Measurements from ENCODE around the gene DENND5A.

DNA sequence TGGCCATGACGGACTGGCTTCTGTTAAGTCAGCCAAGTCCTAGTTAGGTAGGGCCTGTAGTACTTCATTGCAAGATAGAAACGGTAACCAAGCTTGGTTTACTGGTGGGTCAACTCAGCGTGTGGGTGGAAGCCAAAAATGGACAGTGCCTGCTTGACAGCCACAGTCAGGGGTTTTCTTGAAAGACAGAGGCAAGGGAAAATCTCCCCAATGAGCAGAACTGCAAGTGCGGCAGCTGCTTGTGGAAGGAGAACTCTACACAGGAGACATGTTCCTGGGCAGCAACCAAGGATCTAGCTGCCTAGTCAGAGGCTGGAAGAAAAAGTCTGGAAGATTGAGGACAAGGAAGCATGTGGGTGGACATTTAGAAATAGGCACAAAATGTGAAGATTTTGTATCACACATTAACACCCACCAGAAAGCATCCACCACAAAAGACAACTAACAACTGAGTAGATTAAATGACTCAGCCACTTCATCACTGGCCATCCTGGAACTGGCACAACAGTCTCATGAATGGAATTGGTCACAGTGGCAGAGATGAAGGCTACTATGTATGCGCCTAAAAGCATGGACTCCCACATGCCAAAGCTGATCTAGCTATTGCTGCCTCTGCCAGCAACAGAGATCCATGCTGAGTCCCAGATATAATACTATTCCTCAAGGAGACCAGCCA, 132.8 kb downstream of the DENND5A start:
- TF ChIP-seq, protein P1, sequence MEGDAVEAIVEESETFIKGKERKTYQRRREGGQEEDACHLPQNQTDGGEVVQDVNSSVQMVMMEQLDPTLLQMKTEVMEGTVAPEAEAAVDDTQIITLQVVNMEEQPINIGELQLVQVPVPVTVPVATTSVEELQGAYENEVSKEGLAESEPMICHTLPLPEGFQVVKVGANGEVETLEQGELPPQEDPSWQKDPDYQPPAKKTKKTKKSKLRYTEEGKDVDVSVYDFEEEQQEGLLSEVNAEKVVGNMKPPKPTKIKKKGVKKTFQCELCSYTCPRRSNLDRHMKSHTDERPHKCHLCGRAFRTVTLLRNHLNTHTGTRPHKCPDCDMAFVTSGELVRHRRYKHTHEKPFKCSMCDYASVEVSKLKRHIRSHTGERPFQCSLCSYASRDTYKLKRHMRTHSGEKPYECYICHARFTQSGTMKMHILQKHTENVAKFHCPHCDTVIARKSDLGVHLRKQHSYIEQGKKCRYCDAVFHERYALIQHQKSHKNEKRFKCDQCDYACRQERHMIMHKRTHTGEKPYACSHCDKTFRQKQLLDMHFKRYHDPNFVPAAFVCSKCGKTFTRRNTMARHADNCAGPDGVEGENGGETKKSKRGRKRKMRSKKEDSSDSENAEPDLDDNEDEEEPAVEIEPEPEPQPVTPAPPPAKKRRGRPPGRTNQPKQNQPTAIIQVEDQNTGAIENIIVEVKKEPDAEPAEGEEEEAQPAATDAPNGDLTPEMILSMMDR (IDR thresholded peaks at IDR 0.05): no peak
- TF ChIP-seq POLR2A (IDR thresholded peaks at IDR 0.05): no peak
